Esophagus squamous epithelium (tissue), 5 donors: ENCODE data around the gene MTURN. TPM values are rescaled to one million over a fixed set of nuclear protein-coding genes. Genes with fewer than 3 reads are reported as not detected.

Experiments used
- DNase-seq: peaks from one replicate; lab custom pipeline; 2025; lab: John Stamatoyannopoulos, UW
- H3K27ac ChIP-seq, 4 donors: fragments of 200-600 bp; sonication (generic); one replicate each; pipeline ENCODE4 v1.5.1; 2016 to 2019; ENCODE audit warnings: mild to moderate bottlenecking in 1 of 4
- H3K27me3 ChIP-seq, 4 donors: fragments of 200-600 bp; sonication (generic); 1 replicate in 3 of 4; 2 replicates in 1 of 4; pipeline versions ENCODE4 v1.5.1 to v1.6.0; 2017 to 2021; ENCODE audit warnings: antibody characterized with exemption in 1 of 4
- H3K36me3 ChIP-seq, 3 donors: fragments of 200-600 bp; sonication (generic); one replicate each; pipeline ENCODE4 v1.5.1; 2016 to 2019
- H3K4me1 ChIP-seq, 3 donors: fragments of 200-600 bp; sonication (generic); one replicate each; pipeline ENCODE4 v1.5.1; 2017 to 2019
- H3K4me3 ChIP-seq, 4 donors: fragments of 200-600 bp; sonication (generic); 1 replicate in 3 of 4; 2 replicates in 1 of 4; pipeline ENCODE4 v1.5.1; 2016 to 2019; ENCODE audit warnings: mild to moderate bottlenecking in 2 of 4, moderate library complexity in 1 of 4
- H3K9me3 ChIP-seq, 3 donors: fragments of 200-600 bp; sonication (generic); one replicate each; pipeline ENCODE4 v1.5.1; 2016 to 2019
- CTCF ChIP-seq, 6 experiments: fragments of 450-650 bp in 4 of 6; fragments of 200-600 bp in 2 of 6; sonication (generic) in 2 of 6; IDR thresholded peaks; one replicate each; pipeline ENCODE4 v1.5.1; 2016 to 2019; ENCODE audit warnings: antibody characterized with exemption in 6 of 6, mild to moderate bottlenecking in 4 of 6, moderate library complexity in 4 of 6
- POLR2A ChIP-seq, 4 donors: fragments of 450-650 bp; IDR thresholded peaks; one replicate each; pipeline ENCODE4 v1.6.1; 2017; ENCODE audit warnings: antibody characterized with exemption in 4 of 4, mild to moderate bottlenecking in 4 of 4, moderate library complexity in 3 of 4
- WGBS, 2 donors: methylation state at CpG; one replicate each; pipeline ENCODE4 v1.1.5; 2018; 5-methylcytosine and 5-hydroxymethylcytosine counted together
- intact Hi-C: fragments of 100-400 bp; cut with DNase I; formaldehyde crosslinking; loops from one replicate; pipeline ENCODE4 v1.15.0; 2022
- total RNA-seq, 4 donors: library from RNA; depleted of rRNA; stranded (reverse); fragments of >200 nt; gene quantifications; one replicate each; pipeline ENCODE4 v1.1.0, GENCODE V29; 2016
- donor health status: DM: yes; HTN: yes; CAD: no.

MTURN gene
- total RNA-seq, 4 donors from 2014 or later: 10.4 to 88.9 (median 18.6) TPM

- intact Hi-C loops: no loop called here
- WGBS, 2 donors: 29 to 34% methylated on average over 3 of the region's 3 CpGs
- no peak for DNase-seq
Measured at GRCh38 chr7:30172451-30172850, 37.7 kb downstream of the MTURN start.

GRCh38 chr7:30173058-30173897 lies 38.5 kb downstream of the MTURN start:
- H3K36me3 ChIP-seq: no peaks in the 10 kb centered on the region
- peak overlapping the region in 1 of 4 donors; percentile 19 for H3K4me3 ChIP-seq
- peak overlapping the region; percentile 67 to 88 (median 80) for H3K27ac ChIP-seq
- WGBS, 2 donors: 23 to 27% methylated on average over 4 to 9 of the region's 13 CpGs
- peak in 3 of 6 experiments; percentile 13 to 43 (median 26) for TF ChIP-seq CTCF (IDR thresholded peaks at IDR 0.05)
- no peak for TF ChIP-seq POLR2A (IDR thresholded peaks at IDR 0.05)
- DNase-seq: no peak
- no peaks in the 10 kb centered on the region for H3K9me3 ChIP-seq
- H3K4me1 ChIP-seq: peaks cover 9 to 91% (median 45%) of the 10 kb centered on the region in 3 donors
- intact Hi-C loops: no loop called here
- no peaks in the 10 kb centered on the region for H3K27me3 ChIP-seq

More at GRCh38 chr7:30172451-30172850, 37.7 kb downstream of the MTURN start:
- no peak for TF ChIP-seq CTCF (IDR thresholded peaks at IDR 0.05)
- no peak for TF ChIP-seq POLR2A (IDR thresholded peaks at IDR 0.05)
- H3K36me3 ChIP-seq: no peaks in the 10 kb centered on the region
- H3K4me3 ChIP-seq: no peak overlapping the region
- peaks cover 9 to 94% (median 45%) of the 10 kb centered on the region in 3 donors for H3K4me1 ChIP-seq
- peak overlapping the region; percentile 67 to 88 (median 80) for H3K27ac ChIP-seq
- no peaks in the 10 kb centered on the region for H3K27me3 ChIP-seq
- no peaks in the 10 kb centered on the region for H3K9me3 ChIP-seq

- intact Hi-C loops: no loop called here
- no peaks in the 10 kb centered on the region for H3K9me3 ChIP-seq
- H3K27ac ChIP-seq: no peak overlapping the region
- WGBS, 2 donors: 71% methylated on average over 3 of the region's 3 CpGs
- H3K4me3 ChIP-seq: no peak overlapping the region
- no peaks in the 10 kb centered on the region for H3K36me3 ChIP-seq
- TF ChIP-seq CTCF (IDR thresholded peaks at IDR 0.05) (no peak), POLR2A (IDR thresholded peaks at IDR 0.05) (no peak)
- peaks cover 6 to 84% (median 37%) of the 10 kb centered on the region in 3 donors for H3K4me1 ChIP-seq
- no peak for DNase-seq
- H3K27me3 ChIP-seq: no peaks in the 10 kb centered on the region
Measured at GRCh38 chr7:30175180-30175579, 40.4 kb downstream of the MTURN start.

- H3K9me3 ChIP-seq: no peaks in the 10 kb centered on the region
- 84 to 87% methylated on average over 7 of the region's 7 CpGs for WGBS, 2 donors
- H3K36me3 ChIP-seq: no peaks in the 10 kb centered on the region
- peaks cover 6 to 81% (median 38%) of the 10 kb centered on the region in 3 donors for H3K4me1 ChIP-seq
- H3K4me3 ChIP-seq: no peak overlapping the region
- TF ChIP-seq POLR2A (IDR thresholded peaks at IDR 0.05) (no peak), CTCF (IDR thresholded peaks at IDR 0.05) (no peak)
- DNase-seq: no peak
- no peaks in the 10 kb centered on the region for H3K27me3 ChIP-seq
- no peak overlapping the region for H3K27ac ChIP-seq
- intact Hi-C loops: no loop called here
Measured at GRCh38 chr7:30175636-30176147, 40.9 kb downstream of the MTURN start.
